ENCODE data around the gene ETDC. TPM values are rescaled to one million over a fixed set of nuclear protein-coding genes. Genes with fewer than 3 reads are reported as not detected.

Gene ETDC
- polyA plus RNA-seq, 3 donors = not detected

DNA sequence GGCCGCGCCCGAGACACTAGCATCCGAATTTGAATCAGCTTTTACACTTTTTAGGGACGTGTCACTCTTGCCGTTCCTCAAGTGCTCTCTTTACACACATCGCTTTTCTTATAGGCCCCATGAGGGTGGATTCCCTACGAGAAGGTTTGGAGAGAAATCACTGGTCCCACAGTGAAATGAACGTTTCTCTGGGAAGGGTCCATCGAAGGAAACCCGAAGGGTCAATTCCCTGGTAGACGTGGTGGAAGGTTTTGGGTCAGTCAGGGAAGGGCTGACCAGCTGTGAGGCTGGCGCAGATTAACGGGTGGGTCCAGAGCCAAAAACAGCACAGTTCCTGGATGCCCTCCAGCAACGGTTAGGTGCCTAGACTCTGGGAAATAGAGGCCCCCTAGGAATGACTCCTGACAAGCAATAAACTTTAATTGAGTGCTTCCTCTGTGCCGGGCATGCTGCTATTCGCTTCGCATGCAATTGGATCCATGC, 35.9 kb downstream of the ETDC start:
- DNase-seq = peak; percentile 29

DNA sequence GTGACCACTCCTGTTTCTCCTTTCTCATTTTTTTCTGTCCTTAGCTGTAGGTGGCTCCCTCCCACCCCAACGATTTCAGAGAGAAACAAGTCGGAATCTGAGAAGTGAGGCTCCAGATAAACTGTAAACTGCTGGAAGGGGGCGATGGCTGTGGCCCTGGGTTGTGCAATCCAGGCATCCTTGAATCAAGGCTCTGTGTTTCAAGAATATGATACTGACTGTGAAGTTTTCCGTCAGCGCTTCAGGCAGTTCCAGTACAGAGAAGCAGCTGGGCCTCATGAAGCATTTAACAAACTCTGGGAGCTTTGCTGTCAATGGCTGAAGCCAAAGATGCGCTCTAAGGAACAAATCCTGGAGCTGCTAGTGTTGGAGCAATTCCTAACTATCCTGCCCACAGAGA, 37.7 kb downstream of the ETDC start:
- no peak for DNase-seq

GRCh38 chrX:135347381-135348016, 38.2 kb downstream of the ETDC start:
- DNase-seq = no peak

DNA sequence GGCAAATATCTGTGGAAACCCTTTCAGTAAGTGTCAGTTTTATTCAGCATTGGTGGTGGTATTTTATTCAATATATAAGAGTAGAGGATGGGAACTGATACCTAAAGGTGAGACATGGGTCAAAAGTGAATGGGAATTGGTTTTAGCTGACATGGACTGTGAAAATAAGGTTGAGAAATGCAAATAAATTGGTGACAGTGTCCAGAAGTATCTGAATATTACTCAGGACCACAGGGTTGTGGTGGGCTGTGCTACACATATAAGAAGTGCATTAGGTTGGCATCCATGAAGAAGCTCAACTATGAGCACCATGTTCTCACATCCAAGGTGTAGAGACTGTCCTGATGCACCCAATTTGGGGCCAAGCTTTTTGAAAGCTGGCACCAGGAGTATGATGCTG, 45.0 kb downstream of the ETDC start:
- no peak for DNase-seq

Other genes with a start within 250 kb of the ETDC start
- gene SMIM10L2B, start 210.8 kb upstream of the ETDC start, polyA plus RNA-seq (ENCODE audit: insufficient read length in 3 of 3) = 1 to 10 TPM; 7.2 to 8.6 (median 7.9) TPM
- under 1 TPM in 1 of 3 donors, not detected in 2; 0.35 TPM for gene ETDB, start 189.0 kb upstream of the ETDC start, polyA plus RNA-seq (ENCODE audit: insufficient read length in 3 of 3)
- gene CT55, start 138.1 kb upstream of the ETDC start, polyA plus RNA-seq (ENCODE audit: insufficient read length in 3 of 3) = under 1 TPM; 0.10 to 0.21 (median 0.19) TPM
- under 1 TPM in 1 of 3 donors, not detected in 2; 0.50 TPM for gene ETDA, start 57.4 kb upstream of the ETDC start, polyA plus RNA-seq (ENCODE audit: insufficient read length in 3 of 3)
- gene ZNF75D, start 34.6 kb downstream of the ETDC start, polyA plus RNA-seq (ENCODE audit: insufficient read length in 3 of 3) = 10 to 100 TPM; 17.3 to 21.6 (median 18.8) TPM
- 10 to 100 TPM; 11.2 to 13.4 (median 12.5) TPM for gene ZNF449, start 35.3 kb downstream of the ETDC start, polyA plus RNA-seq (ENCODE audit: insufficient read length in 3 of 3)
- 10 to 100 TPM; 11.3 to 12.8 (median 11.7) TPM for gene SMIM10L2A, start 112.5 kb downstream of the ETDC start, polyA plus RNA-seq (ENCODE audit: insufficient read length in 3 of 3)
- gene INTS6L, start 211.2 kb downstream of the ETDC start, polyA plus RNA-seq (ENCODE audit: insufficient read length in 3 of 3) = 10 to 100 TPM; 20.3 to 27.3 (median 27.3) TPM

All from renal pelvis (tissue), 4 donors.